ENCODE measurements around the gene WBP2.

Gene WBP2

GRCh38 chr17:75843577-75844529 is 11.3 kb downstream of the WBP2 start, which contains the start of gene UNC13D:
TSS of gene UNC13D (minus strand) at chr17:75844404. CDS start at chr17:75844337, 67 bp downstream.
- peak; percentile 47 for DNase-seq

- no peak for DNase-seq
Measured at GRCh38 chr17:75842963-75843576, 12.1 kb downstream of the WBP2 start.

- DNase-seq = no peak
Measured at GRCh38 chr17:75842411-75842810, 12.7 kb downstream of the WBP2 start.

- DNase-seq = no peak
Measured at GRCh38 chr17:75840799-75841164, 14.4 kb downstream of the WBP2 start.

DNA sequence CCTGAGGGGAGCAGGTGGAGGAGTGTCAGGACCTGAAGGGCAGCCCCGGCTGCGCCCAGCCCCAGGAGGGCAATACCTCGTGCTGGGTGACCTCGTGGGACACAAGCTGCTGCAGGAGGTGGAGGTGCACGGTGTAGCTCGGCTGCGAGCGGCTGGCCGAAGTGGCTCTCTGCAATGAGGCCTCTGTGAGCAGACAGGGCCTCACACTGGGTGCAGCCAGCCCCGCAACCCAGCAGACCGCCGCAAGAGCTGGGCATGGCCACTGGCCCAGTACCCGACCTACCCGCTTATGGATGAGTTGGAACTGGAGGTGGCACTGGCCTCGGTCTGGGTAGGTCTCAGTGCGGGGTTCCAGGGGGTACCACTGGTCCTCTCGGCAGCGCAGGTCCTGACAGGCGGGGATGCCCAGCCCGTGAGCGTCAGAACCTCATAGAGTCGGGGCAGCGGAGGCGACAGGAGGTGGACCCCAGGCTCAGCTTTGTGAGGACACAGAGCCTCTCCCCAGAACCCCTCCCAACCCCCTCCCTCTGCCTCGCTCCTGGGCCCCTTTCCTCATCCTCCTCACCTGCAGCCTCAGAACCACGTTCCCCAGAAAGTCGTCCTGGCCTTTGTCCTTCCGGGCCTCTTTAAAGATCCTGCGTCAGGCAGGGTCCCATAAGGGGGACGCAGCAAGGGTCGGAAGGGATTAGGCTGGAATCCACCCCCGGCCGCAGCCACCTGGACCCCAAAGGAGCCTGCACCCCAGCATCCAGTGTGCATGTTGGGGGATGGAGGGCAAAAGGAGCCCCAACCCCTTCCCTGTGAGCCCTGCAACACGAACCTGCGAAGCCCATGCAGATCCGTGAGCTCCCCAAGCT is 15.0 kb downstream of the WBP2 start:
- no peak for DNase-seq

GRCh38 chr17:75838410-75838809 is 16.7 kb downstream of the WBP2 start:
- no peak for DNase-seq

- DNase-seq = no peak
Measured at GRCh38 chr17:75837899-75838298, 17.2 kb downstream of the WBP2 start.

- no peak for DNase-seq
Measured at GRCh38 chr17:75836605-75837004, 18.5 kb downstream of the WBP2 start.

GRCh38 chr17:75835654-75835987 is 19.5 kb downstream of the WBP2 start:
- no peak for DNase-seq

DNA sequence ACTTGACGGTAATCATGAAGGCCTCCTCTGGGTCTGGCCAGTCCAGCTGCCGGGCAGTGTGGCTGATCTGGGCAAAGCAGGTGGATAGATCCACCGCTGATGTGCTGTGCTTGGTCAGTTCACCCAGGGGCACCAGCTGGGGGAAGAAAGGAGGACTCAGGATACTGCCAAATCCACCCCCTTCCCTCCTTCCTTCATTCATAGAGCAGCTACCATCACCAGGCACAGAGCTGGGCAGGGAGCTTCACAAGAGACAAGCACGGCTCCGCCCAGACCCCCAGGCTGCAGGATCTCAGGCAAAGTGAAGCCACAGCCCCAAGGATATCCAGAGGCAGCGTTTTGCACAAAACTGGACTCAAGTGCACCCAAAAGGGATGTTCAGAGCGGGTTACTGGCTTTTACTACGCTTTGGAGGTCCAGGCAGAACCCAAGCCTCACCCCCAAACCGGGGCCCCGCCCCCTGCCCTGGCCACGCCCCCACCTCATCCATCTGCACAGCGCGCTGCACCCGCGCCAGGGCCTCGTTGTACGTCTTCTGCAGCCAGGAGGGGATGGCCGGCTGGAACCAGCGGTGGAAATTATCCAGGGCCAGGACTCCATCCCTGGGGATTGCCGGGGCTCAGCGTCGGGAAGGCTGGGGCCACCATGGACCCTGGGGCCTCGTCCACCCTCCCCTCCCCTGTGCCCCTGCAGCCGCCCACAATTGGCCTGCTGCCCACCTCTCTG is 20.0 kb downstream of the WBP2 start:
- DNase-seq = no peak

GRCh38 chr17:75834279-75834920 is 20.7 kb downstream of the WBP2 start:
- DNase-seq = no peak

GRCh38 chr17:75832652-75833400 is 22.3 kb downstream of the WBP2 start:
- DNase-seq = no peak

- no peak for DNase-seq
Measured at GRCh38 chr17:75832164-75832651, 22.9 kb downstream of the WBP2 start.

- DNase-seq = no peak
Measured at GRCh38 chr17:75831032-75831571, 24.0 kb downstream of the WBP2 start.

- peak; percentile 22 for DNase-seq
Measured at GRCh38 chr17:75830164-75831031, 24.7 kb downstream of the WBP2 start.

DNA sequence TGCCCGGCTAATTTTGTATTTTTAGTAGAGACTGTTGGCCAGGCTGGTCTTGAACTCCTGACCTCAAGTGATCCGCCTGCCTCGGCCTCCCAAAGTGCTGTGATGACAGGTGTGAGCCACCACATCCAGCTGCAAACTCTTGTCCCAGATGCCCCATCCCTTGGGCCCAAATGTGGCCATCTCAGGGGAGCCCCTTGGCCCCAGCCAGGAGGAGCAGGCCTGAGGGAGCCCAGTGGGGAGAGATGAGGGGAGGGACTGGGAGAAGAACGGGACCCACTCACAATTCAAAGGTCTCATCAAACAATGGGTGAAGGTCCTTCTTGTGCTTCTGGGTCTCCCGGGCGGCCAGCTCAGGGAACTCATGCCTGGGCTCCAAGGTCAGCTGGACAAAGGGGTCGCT is 25.4 kb downstream of the WBP2 start:
- DNase-seq = no peak

DNA sequence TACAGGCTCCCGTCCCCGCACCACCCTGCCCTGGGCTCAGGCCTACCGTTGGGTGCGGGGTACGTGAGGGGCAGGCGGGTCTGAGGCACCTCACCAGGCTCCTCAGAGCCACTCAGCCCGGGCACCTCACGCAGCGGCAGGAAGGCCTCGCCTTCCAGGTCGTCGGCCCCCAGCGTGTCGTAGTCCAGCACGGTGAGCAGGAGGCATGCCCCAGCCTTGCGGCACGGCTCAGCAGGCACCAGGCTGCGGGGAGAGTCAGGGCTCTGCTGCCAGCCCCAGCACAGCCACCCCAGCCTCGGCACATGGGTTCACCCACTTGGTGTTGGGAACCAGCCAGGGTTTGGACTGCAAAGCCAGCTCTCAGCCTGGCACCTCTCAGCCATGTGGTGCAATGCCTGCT is 26.4 kb downstream of the WBP2 start:
- no peak for DNase-seq

DNA sequence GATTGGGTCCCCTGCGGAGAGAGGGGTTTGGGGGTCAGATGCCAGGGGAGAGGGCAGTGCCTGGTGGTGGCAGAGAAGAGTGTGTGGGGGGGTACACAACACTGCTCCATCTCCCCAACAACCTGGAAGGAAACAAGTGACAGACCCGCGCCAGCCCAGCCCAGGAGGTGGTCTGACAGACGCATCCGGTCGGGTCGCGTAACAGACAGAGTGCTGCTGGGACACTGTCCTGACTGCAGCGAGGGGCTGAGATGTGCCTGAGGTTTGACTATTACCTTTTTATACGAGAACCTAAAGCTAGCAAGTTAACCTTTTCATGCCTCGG is 27.1 kb downstream of the WBP2 start:
- DNase-seq = no peak

- peak; percentile 52 for DNase-seq
Measured at GRCh38 chr17:75827308-75828075, 27.6 kb downstream of the WBP2 start.
